Stomach smooth muscle (tissue), 2 donors: ENCODE data around the gene CDHR2.

Experiments
- H3K27ac ChIP-seq: one replicate; pipeline ENCODE4 v1.7.0; 2013; ENCODE audit warnings: mild to moderate bottlenecking, low read length, inconsistent platforms
- H3K27me3 ChIP-seq, 2 donors: one replicate each; pipeline ENCODE4 v1.7.0; 2013; ENCODE audit warnings: low read length in 2 of 2; ENCODE audit not compliant: insufficient read depth in 2 of 2, control insufficient read depth in 1 of 2
- H3K36me3 ChIP-seq, 2 donors: one replicate each; pipeline ENCODE4 v1.7.0; 2013; ENCODE audit warnings: low read length in 2 of 2; ENCODE audit not compliant: control insufficient read depth in 2 of 2, insufficient read depth in 2 of 2
- H3K4me1 ChIP-seq: one replicate; pipeline ENCODE4 v1.7.0; 2013; ENCODE audit warnings: low read length; ENCODE audit not compliant: control insufficient read depth, insufficient read depth
- H3K4me3 ChIP-seq, 2 donors: one replicate each; pipeline ENCODE4 v1.7.0; 2013; ENCODE audit warnings: low read length in 2 of 2
- H3K9ac ChIP-seq, 2 donors: one replicate each; pipeline ENCODE4 v1.7.0; 2013; ENCODE audit warnings: low read length in 2 of 2, mild to moderate bottlenecking in 1 of 2
- H3K9me3 ChIP-seq, 2 donors: one replicate each; pipeline ENCODE4 v1.7.0; 2013; ENCODE audit warnings: low read length in 2 of 2; ENCODE audit not compliant: control insufficient read depth in 2 of 2
- donor health status: healthy.
- donor health status: Pancreatic carcinoma.

CDHR2 gene

DNA sequence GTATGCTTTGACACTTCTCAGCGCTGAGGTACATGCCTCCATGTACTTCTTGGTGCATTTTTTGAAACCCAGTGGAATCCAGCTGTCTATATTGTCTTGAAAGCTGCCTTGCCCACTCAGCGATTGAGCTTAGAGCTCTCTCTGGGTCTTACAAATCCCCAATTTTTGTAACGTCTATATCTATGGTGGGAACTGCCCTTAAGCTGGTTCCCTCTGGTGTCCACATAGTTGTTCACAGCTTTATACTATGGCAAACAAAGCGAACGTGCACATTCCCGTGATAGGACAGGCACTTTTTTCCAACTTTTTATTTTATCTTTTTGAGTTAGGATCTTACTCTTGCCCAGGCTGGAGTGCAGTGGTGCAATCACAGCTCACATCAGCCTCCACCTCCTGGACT, 20.9 kb downstream of the CDHR2 start:
- no peaks in the 10 kb centered on the region for H3K4me1 ChIP-seq
- no peak overlapping the region for H3K27ac ChIP-seq

GRCh38 chr5:176573564-176574296, 24.6 kb downstream of the CDHR2 start:
- H3K4me3 ChIP-seq = no peak overlapping the region
- H3K9me3 ChIP-seq = no peaks in the 10 kb centered on the region
- H3K27me3 ChIP-seq = peaks cover 8 to 13% of the 10 kb centered on the region in 2 donors
- no peaks in the 10 kb centered on the region for H3K4me1 ChIP-seq
- H3K36me3 ChIP-seq = no peaks in the 10 kb centered on the region
- H3K27ac ChIP-seq = no peak overlapping the region
- no peak overlapping the region for H3K9ac ChIP-seq

More for the DNA sequence above, 20.9 kb downstream of the CDHR2 start:
- Histone ChIP-seq H3K9ac (no peak overlapping the region), H3K36me3 (no peaks in the 10 kb centered on the region), H3K9me3 (no peaks in the 10 kb centered on the region), H3K4me3 (no peak overlapping the region), H3K27me3 (peaks cover 8 to 15% of the 10 kb centered on the region in 2 donors)

DNA sequence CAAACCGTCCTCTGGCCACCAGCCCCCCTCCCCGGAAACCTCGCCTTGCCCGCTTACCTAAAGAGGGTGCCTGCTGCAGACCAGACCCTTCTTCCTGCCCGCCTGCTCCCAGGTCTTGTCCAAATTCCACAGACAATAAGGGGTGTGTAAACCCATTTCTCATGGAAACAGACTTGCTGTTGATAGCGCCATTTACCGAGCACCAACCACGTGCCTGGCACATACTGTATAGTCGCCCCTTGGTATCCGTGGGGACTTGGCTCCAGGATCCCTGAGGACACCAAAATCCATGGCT, 25.1 kb downstream of the CDHR2 start:
- no peak overlapping the region for H3K27ac ChIP-seq
- H3K4me3 ChIP-seq = no peak overlapping the region
- H3K4me1 ChIP-seq = no peaks in the 10 kb centered on the region
- no peaks in the 10 kb centered on the region for H3K9me3 ChIP-seq
- H3K9ac ChIP-seq = no peak overlapping the region
- no peaks in the 10 kb centered on the region for H3K36me3 ChIP-seq
- H3K27me3 ChIP-seq = peaks cover 8 to 12% of the 10 kb centered on the region in 2 donors

- Histone ChIP-seq H3K9ac (no peak overlapping the region), H3K9me3 (no peaks in the 10 kb centered on the region), H3K4me3 (no peak overlapping the region), H3K27ac (no peak overlapping the region), H3K4me1 (no peaks in the 10 kb centered on the region), H3K36me3 (no peaks in the 10 kb centered on the region), H3K27me3 (peaks cover 8 to 12% of the 10 kb centered on the region in 2 donors)
Observed at GRCh38 chr5:176575066-176575465, 25.9 kb downstream of the CDHR2 start.

GRCh38 chr5:176575488-176576422, 26.6 kb downstream of the CDHR2 start:
- Histone ChIP-seq H3K36me3 (no peaks in the 10 kb centered on the region), H3K27ac (no peak overlapping the region), H3K4me3 (no peak overlapping the region), H3K9me3 (no peaks in the 10 kb centered on the region), H3K9ac (no peak overlapping the region), H3K4me1 (no peaks in the 10 kb centered on the region), H3K27me3 (peaks cover 8 to 12% of the 10 kb centered on the region in 2 donors)

DNA sequence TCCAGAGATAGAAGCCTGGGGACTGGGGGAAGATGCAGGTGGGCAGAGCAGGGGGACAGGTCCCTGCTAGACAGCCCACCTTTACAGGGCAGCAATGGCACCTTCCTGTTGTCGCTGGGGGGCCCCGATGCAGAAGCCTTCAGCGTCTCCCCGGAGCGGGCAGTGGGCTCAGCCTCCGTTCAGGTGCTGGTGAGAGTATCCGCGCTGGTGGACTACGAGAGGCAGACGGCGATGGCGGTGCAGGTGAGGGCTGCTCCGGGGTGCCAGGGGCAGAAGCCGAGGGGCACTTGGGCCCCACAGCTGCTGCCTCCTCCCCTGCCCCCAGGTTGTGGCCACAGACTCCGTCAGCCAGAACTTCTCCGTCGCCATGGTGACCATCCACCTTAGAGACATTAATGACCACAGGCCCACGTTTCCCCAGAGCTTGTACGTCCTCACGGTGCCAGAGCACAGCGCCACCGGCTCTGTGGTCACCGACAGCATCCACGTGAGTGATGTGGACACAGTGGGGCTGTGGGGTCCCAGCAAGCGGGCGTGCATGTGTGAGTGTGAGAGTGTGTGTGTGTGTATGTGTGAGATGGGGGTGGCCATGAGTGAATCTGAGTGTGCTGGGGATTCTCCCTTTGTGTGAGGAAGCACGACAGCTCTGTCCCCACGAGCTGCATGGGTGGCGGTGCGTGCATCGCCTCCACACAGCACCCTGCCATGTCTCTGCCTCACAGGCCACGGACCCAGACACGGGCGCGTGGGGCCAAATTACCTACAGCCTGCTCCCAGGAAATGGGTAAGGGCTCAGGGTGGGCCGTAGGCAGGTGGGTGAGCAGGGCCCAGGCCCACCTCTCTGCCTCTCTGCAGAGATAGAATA, 28.4 kb downstream of the CDHR2 start:
- Histone ChIP-seq H3K4me3 (no peak overlapping the region), H3K36me3 (no peaks in the 10 kb centered on the region), H3K9me3 (no peaks in the 10 kb centered on the region), H3K9ac (no peak overlapping the region), H3K4me1 (no peaks in the 10 kb centered on the region), H3K27ac (no peak overlapping the region), H3K27me3 (peaks cover 6 to 7% of the 10 kb centered on the region in 2 donors)

DNA sequence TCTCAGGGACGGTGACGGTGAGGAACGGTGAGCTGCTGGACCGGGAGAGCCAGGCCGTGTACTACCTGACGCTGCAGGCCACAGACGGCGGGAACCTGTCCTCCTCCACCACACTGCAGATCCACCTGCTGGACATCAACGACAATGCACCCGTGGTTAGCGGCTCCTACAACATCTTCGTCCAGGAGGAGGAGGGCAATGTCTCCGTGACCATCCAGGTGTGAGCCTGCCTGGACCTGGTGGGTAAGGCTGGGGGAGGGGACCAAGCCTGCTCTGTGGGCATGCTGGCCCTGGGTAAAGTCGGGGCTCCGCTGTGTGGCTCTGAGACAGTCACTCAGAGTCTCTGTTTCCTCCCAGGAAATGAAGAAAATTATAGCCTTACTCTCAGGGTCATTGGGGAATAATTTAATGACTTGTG, 29.3 kb downstream of the CDHR2 start:
- Histone ChIP-seq H3K4me1 (no peaks in the 10 kb centered on the region), H3K9me3 (no peaks in the 10 kb centered on the region)

DNA sequence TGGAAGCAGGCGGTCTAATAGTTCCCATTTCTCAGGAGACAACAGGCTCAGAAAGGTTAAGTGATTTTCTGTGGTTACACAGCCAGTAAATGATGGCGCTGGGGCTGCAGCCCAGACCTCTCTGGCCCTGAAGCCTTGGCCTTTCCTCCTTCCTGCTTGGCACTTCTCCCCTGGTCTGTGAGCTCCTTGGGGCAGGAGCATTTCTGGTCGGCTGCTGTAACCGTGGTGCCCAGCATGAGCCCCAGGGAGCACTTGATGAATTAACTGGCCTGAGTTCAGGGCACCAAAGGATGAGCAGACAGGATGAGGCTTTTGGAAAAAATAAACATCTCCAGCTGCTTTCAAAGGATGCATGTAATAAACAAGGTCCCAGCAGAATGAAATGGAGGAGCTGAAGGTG, 30.2 kb downstream of the CDHR2 start:
- H3K27ac ChIP-seq = no peak overlapping the region
- H3K27me3 ChIP-seq = peaks cover 0 to 5% of the 10 kb centered on the region in 2 donors
- no peak overlapping the region for H3K9ac ChIP-seq
- no peaks in the 10 kb centered on the region for H3K9me3 ChIP-seq
- no peaks in the 10 kb centered on the region for H3K4me1 ChIP-seq
- H3K36me3 ChIP-seq = no peaks in the 10 kb centered on the region
- no peak overlapping the region for H3K4me3 ChIP-seq

More for the DNA sequence above, 29.3 kb downstream of the CDHR2 start:
- Histone ChIP-seq H3K4me3 (no peak overlapping the region), H3K27me3 (peaks cover 3 to 5% of the 10 kb centered on the region in 2 donors), H3K27ac (no peak overlapping the region), H3K9ac (no peak overlapping the region), H3K36me3 (no peaks in the 10 kb centered on the region)

- peaks cover 5 to 16% of the 10 kb centered on the region in 2 donors for H3K9me3 ChIP-seq
- no peak overlapping the region for H3K9ac ChIP-seq
- no peaks in the 10 kb centered on the region for H3K36me3 ChIP-seq
- H3K4me1 ChIP-seq = no peaks in the 10 kb centered on the region
- H3K4me3 ChIP-seq = no peak overlapping the region
- no peak overlapping the region for H3K27ac ChIP-seq
- peaks cover 0 to 4% of the 10 kb centered on the region in 2 donors for H3K27me3 ChIP-seq
Observed at GRCh38 chr5:176581361-176581760, 32.2 kb downstream of the CDHR2 start.

- no peaks in the 10 kb centered on the region for H3K4me1 ChIP-seq
- H3K9me3 ChIP-seq = peaks cover 5 to 16% of the 10 kb centered on the region in 2 donors
- H3K9ac ChIP-seq = no peak overlapping the region
Observed at GRCh38 chr5:176583076-176583475, 33.9 kb downstream of the CDHR2 start.

More at GRCh38 chr5:176583076-176583475, 33.9 kb downstream of the CDHR2 start:
- Histone ChIP-seq H3K27ac (no peak overlapping the region), H3K4me3 (no peak overlapping the region), H3K36me3 (no peaks in the 10 kb centered on the region), H3K27me3 (peaks cover 0 to 5% of the 10 kb centered on the region in 2 donors)
